Thoracic aorta (tissue), 2 donors: ENCODE data around the gene CERS5. TPM values are rescaled to one million over a fixed set of nuclear protein-coding genes. Genes with fewer than 3 reads are reported as not detected.
A peak's percentile ranks its signal among the peaks of the same experiment; 100 is the strongest.

Experiments
- ATAC-seq: fragments of 150-250 bp; one replicate; pipeline ENCODE4 v1.8.0; 2017; ENCODE audit warnings: low read depth; ENCODE audit not compliant: insufficient number of reproducible peaks, low FRiP score
- DNase-seq: peaks from one replicate; pipeline ENCODE4 v3.0.0-alpha.2; 2020; ENCODE audit warnings: low spot score
- H3K27ac ChIP-seq, 2 donors: fragments of 200-600 bp; sonication (generic); 1 replicate in 1 of 2; 2 replicates in 1 of 2; pipeline ENCODE4 v1.5.1; 2016; ENCODE audit warnings: mild to moderate bottlenecking in 2 of 2, moderate library complexity in 2 of 2
- H3K27me3 ChIP-seq: fragments of 200-600 bp; sonication (generic); replicated peaks from 2 replicates; pipeline ENCODE4 v1.6.0; 2016; ENCODE audit warnings: mild to moderate bottlenecking; ENCODE audit not compliant: insufficient read depth
- H3K36me3 ChIP-seq: fragments of 200-600 bp; sonication (generic); one replicate; pipeline ENCODE4 v1.5.1; 2016
- H3K4me1 ChIP-seq, 2 donors: fragments of 200-600 bp; sonication (generic); 1 replicate in 1 of 2; 2 replicates in 1 of 2; pipeline versions ENCODE4 v1.5.1 to v1.6.0; 2016; ENCODE audit warnings: low read depth in 2 of 2, mild to moderate bottlenecking in 1 of 2; ENCODE audit not compliant: control insufficient read depth in 1 of 2
- H3K4me3 ChIP-seq: fragments of 200-600 bp; sonication (generic); 2 replicates; pipeline ENCODE4 v1.5.1; 2016; ENCODE audit warnings: mild to moderate bottlenecking
- H3K9me3 ChIP-seq: fragments of 200-600 bp; sonication (generic); 2 replicates; pipeline ENCODE4 v1.5.1; 2016
- CTCF ChIP-seq: fragments of 200-600 bp; sonication (generic); IDR thresholded peaks from one replicate; pipeline ENCODE4 v1.5.1; 2019; ENCODE audit warnings: antibody characterized with exemption
- total RNA-seq, 2 donors: library from RNA; depleted of rRNA; stranded (reverse); fragments of >200 nt; gene quantifications; one replicate each; pipeline versions ENCODE4 v1.1.0 to v1.2.3, GENCODE V29; 2016

Gene CERS5
- total RNA-seq, 2 donors from 2014 or later, result 34.6 to 73.5 TPM

GRCh38 chr12:50182461-50182860 is 15.3 kb upstream of the CERS5 start:
- no peak for ATAC-seq
- TF ChIP-seq CTCF, result no peak
- peak overlapping the region in 1 of 2 donors; percentile 88 for H3K27ac ChIP-seq
- no peaks in the 10 kb centered on the region for H3K9me3 ChIP-seq
- peaks cover 34% of the 10 kb centered on the region for H3K36me3 ChIP-seq
- no peak overlapping the region for H3K4me3 ChIP-seq
- no peaks in the 10 kb centered on the region for H3K27me3 ChIP-seq
- H3K4me1 ChIP-seq, result peaks cover 22 to 41% of the 10 kb centered on the region in 2 donors
- DNase-seq, result no peak

GRCh38 chr12:50181691-50182090 is 14.5 kb upstream of the CERS5 start:
- DNase-seq, result no peak
- ATAC-seq, result no peak
- TF ChIP-seq CTCF, result no peak
- Histone ChIP-seq H3K27me3 (no peaks in the 10 kb centered on the region), H3K27ac (no peak overlapping the region), H3K36me3 (peaks cover 42% of the 10 kb centered on the region), H3K9me3 (no peaks in the 10 kb centered on the region), H3K4me3 (no peak overlapping the region), H3K4me1 (peaks cover 17 to 33% of the 10 kb centered on the region in 2 donors)

GRCh38 chr12:50175716-50176026 is 8.5 kb upstream of the CERS5 start:
- no peak for ATAC-seq

GRCh38 chr12:50174971-50175715 is 8.0 kb upstream of the CERS5 start:
- no peaks in the 10 kb centered on the region for H3K4me1 ChIP-seq
- ATAC-seq (no peak), DNase-seq (no peak)

More at GRCh38 chr12:50175716-50176026, 8.5 kb upstream of the CERS5 start:
- H3K27me3 ChIP-seq, result no peaks in the 10 kb centered on the region
- no peak for TF ChIP-seq CTCF
- H3K27ac ChIP-seq, result no peak overlapping the region
- no peak overlapping the region for H3K4me3 ChIP-seq
- no peaks in the 10 kb centered on the region for H3K4me1 ChIP-seq
- DNase-seq, result no peak
- H3K9me3 ChIP-seq, result no peaks in the 10 kb centered on the region
- H3K36me3 ChIP-seq, result peaks cover 35% of the 10 kb centered on the region

GRCh38 chr12:50166799-50167048 is 445 bp downstream of the CERS5 start:
- no peak for TF ChIP-seq CTCF
- Histone ChIP-seq H3K4me3 (peak overlapping the region; percentile 99), H3K27me3 (no peaks in the 10 kb centered on the region), H3K9me3 (no peaks in the 10 kb centered on the region), H3K4me1 (peaks cover 0 to 36% of the 10 kb centered on the region in 2 donors), H3K36me3 (no peaks in the 10 kb centered on the region), H3K27ac (peak overlapping the region; percentile 96 to 97)
- DNase-seq, result no peak
- no peak for ATAC-seq

More at GRCh38 chr12:50174971-50175715, 8.0 kb upstream of the CERS5 start:
- H3K27ac ChIP-seq, result no peak overlapping the region
- H3K27me3 ChIP-seq, result no peaks in the 10 kb centered on the region
- no peaks in the 10 kb centered on the region for H3K9me3 ChIP-seq
- no peak overlapping the region for H3K4me3 ChIP-seq
- H3K36me3 ChIP-seq, result peaks cover 31% of the 10 kb centered on the region
- peak; percentile 60 for TF ChIP-seq CTCF
